HG03520 (cell line): Measurements from ENCODE around the gene PROZ.

Experiments used
- ATAC-seq: cut with Tn5 transposase; IDR thresholded peaks from one replicate; pipeline ENCODE4 v1.9.1; 2021; ENCODE audit warnings: mild to moderate bottlenecking, moderate library complexity; ENCODE audit not compliant: unreplicated experiment

PROZ gene

DNA sequence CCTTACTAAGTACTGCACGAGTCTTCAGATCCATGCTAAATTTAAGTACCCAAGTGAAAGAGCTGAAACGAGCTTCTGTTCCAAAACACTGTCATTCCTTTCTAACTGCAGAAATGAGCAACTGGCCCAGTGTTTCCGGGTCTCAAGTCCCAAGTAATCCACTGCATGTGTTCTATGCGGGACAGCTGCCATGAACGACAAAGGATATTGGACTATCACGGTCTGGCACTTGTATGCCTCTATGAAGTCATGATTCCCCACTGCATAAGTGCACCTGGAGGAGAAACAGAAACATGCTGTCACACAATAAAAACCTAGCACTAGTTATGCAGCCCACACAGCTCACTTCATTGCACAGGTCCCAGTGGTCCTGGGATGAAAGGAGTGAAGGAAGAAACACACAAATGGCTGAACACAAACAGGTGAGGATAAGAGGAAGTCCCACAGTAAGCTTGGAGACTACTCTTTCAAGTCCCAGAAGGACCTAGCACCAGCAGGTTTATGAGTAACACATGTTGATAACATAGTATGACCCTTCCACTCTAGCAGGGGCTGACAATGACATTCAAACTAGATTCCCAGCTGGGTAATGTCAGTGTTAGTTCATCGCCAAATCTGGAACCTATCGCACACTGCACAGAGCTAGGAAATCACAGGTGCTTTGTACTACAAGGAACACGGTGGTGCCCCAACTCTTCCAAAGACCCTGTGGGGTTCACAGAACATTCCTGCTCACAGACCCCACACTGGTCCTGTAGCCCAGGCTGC, 38.7 kb downstream of the PROZ start:
- no peak for ATAC-seq

DNA sequence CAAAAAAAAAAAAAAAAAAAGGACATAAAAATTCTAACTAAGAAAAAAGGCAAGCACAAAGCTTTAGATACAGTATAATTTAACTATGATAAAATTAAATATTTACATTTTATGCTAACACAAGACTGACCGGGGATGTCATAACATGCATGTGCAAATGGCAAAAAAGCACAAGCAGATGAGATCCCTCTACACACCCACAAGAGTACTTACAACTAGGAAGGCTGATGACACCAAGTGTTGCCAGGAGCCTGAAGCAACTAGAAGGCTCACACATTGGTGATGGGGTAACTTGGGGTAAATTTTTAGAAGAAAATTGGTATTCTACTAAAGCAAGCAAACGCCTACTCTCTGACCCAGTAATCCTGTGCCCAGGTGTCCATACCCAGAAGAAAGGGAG, 43.4 kb downstream of the PROZ start:
- no peak for ATAC-seq

- no peak for ATAC-seq
Measured at GRCh38 chr13:113202912-113203311, 44.5 kb downstream of the PROZ start.

- no peak for ATAC-seq
Measured at GRCh38 chr13:113203507-113204377, 45.3 kb downstream of the PROZ start.

DNA sequence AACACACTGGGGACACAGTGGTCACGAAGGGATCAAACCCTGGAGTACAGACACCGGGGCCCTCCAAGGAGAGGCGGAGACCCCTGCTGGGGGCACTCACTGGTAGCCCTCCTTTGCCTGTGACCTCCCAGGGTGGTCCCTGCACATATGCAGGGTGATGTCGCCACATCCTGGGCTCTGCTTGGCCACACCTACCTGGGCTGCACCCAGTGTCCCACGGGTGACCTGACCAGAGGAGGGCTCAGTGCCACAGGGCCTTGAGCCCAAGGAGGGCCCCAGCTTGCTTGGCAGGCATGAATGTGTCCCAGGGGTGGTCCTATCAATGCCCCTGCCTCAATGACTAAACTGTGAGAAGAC, 45.9 kb downstream of the PROZ start:
- no peak for ATAC-seq

GRCh38 chr13:113205428-113205931, 47.0 kb downstream of the PROZ start:
- no peak for ATAC-seq

DNA sequence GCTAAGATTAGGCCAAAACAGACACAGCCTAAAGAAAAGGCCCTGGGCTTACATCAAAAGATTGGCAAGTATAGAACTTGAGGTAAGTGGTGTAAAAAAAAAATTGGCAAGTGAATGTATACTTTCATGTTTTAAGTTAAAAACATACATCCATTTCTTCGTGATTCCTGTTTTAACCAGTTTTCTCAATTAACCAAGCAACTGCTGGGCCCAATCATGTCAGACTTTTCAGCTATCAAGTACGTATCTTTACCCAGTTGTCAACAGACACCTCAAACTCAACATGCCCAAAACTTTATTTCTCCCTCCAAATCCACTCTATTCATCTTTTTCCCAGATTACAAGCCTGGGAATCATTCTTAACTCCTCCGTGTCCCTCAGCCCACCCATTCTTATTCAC, 49.0 kb downstream of the PROZ start:
- no peak for ATAC-seq

DNA sequence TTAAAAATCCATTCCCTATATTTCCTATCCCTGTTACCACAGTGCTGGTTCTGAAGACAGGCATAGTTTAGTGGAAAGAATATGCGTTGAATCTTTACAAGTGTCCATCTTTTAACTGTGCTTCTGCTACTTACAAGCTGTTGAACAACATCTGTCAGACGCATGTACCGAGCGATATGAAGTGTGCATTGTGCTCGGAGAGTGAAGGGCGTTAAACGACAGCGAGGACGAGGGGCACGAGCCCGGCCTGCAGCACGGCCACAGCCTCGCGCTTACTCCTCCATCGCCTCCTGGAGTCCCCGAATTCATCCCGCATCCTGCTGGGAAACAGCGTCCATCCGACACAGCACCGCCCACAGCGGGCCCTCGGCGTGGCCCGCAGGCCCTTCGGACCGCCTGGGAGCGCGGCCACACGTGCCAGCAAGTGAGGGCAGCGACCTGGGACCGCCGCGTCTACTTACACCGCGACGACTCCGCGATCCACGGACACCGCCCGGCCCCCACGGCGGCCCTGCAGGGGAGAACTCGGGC, 49.5 kb downstream of the PROZ start:
- ATAC-seq = peak; percentile 13

GRCh38 chr13:113208421-113209335, 50.2 kb downstream of the PROZ start, which contains the start of gene PCID2:
TSS of gene PCID2 (minus strand) at chr13:113208669. CDS start at chr13:113208634, 35 bp downstream.
- peak; percentile 69 for ATAC-seq

GRCh38 chr13:113209336-113209758, 50.9 kb downstream of the PROZ start, which contains the start of gene CUL4A:
TSS of gene CUL4A (plus strand) at chr13:113209613. CDS start at chr13:113209628, 15 bp downstream.
- ATAC-seq = peak; percentile 25

- peak; percentile 36 for ATAC-seq
Measured at GRCh38 chr13:113209759-113210421, 51.4 kb downstream of the PROZ start.

DNA sequence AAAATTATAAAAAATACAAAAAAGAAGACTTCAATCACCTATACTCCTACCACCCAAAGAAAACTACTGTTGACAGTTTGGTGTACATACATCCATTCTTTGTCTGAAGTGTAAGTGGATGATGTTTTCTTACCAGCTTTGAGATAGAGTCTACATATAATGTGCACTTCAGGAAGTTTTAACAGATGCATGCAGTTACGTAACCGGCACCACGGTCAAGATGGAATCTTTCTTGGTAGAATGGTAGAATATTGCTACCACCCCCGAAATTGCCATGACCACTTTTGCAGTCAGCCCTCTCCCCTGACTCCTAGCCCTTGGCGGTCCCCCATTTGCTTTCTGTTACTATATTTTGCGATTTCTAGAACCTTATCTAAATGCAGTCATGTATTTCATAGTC, 52.4 kb downstream of the PROZ start:
- no peak for ATAC-seq

DNA sequence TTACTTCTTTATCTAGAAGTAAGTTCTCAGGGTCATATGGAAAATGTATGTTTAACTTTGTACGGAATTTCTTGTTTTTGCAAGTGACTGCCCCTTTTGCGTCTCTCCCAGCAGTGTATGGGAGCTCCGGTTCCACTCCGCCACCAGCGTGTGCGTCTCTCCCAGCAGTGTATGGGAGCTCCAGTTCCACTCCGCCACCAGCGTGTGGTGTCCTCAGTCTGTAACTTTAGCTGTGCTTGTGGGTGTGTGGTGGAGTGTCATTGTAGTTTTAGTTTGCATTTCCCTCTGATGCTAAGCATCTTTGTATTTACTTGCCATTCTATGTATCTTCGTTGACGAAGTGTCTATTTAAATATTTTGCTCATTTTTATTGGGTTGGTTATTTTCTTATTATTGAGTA, 53.3 kb downstream of the PROZ start:
- ATAC-seq = no peak

DNA sequence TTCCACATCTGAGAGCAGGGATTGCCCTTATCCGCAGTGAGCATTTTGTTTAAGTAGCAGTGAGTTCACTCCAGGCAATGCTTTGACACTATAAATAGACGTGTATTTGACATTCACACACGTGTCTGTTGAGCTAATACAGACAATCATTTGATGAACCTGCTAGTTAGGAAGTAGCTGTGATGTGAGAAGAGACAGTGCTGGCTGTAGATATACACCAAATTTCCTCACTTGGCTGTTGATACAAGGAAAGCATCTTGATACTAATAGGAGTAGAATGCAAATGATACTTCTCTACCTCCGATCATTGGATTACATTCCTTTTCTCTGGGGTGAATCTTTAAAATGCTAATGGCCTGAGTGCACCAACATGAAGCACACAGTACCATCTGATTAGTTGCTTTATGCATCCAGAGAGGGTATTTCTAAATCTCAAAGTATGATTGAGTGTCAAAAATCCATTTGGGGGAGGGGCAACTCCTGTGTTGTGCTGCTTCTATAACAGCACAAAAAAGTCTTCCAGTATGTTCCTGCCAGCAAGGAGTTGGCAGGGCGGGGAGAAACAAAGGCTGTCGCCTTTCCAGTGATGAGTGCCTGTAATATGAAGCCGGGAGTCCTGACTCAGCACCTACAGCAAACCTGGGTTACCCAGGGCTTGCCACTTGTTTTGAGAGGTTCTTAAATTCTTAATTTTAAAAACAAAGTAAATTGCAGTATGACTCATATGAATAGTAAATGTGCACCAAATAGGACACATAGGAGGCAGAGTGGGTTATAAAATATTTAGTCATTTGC, 58.0 kb downstream of the PROZ start:
- ATAC-seq = no peak

DNA sequence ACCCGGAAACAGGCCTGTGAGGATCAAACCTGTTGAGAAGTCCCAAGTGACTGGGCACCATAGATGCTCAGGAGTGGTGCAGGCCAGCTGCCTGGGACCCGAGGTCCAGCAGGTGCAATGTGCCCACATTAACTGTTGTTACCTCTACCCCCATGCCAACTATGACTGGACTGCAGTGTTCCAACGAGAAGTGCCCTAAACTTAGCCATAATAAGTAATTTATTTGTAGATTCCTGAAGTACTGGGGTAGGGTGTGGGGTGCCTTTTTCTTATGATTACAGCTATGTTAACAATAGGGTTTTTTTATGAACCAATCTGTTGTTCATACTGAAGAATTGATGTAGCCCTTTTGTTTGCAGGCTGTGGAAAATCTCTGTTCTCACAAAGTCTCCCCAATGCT, 60.1 kb downstream of the PROZ start:
- ATAC-seq = no peak

- ATAC-seq = no peak
Measured at GRCh38 chr13:113219256-113219940, 61.0 kb downstream of the PROZ start.

DNA sequence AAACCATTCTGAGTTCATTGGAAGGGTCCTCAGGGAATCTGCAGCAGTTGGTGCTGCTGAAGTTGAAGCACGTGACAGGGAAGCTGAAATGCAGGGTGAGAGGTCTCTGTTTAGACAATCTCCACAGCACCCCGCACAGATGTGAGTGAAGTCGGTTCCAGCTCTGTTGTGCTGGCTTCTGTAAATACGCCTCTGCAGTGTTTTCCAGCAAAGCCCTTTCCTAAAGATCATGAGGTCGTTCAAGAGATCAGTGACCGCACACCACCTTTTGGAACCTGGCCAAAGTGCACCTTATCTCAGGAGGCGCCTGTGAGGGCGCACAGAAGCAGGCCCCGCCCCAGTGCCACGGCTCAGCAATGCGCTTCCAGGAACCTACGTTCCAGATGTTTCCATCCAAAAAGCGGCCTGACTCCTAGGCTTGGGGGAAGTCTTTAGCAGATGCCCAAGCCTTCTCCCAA, 61.7 kb downstream of the PROZ start:
- ATAC-seq = no peak

- ATAC-seq = no peak
Measured at GRCh38 chr13:113220877-113221276, 62.4 kb downstream of the PROZ start.
